ENCODE measurements around the gene CCDC12.

CCDC12 gene

DNA sequence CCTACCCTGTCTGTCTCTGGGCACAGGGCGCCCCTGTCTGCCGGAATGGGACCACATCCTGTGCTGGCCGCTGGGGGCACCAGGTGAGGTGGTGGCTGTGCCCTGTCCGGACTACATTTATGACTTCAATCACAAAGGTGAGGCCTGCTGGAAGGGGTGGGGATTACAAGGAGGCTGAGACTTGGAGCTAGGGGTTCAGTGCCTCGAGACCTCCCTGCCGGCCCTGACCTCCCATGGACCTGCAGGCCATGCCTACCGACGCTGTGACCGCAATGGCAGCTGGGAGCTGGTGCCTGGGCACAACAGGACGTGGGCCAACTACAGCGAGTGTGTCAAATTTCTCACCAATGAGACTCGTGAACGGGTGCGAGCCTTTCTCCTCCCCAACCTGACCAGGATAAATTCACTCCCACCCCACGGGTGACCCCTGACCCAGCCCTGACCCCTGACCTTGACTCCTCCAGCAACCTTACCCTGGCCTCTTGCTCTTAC, 78.7 kb downstream of the CCDC12 start:
- TF ChIP-seq, protein P1, sequence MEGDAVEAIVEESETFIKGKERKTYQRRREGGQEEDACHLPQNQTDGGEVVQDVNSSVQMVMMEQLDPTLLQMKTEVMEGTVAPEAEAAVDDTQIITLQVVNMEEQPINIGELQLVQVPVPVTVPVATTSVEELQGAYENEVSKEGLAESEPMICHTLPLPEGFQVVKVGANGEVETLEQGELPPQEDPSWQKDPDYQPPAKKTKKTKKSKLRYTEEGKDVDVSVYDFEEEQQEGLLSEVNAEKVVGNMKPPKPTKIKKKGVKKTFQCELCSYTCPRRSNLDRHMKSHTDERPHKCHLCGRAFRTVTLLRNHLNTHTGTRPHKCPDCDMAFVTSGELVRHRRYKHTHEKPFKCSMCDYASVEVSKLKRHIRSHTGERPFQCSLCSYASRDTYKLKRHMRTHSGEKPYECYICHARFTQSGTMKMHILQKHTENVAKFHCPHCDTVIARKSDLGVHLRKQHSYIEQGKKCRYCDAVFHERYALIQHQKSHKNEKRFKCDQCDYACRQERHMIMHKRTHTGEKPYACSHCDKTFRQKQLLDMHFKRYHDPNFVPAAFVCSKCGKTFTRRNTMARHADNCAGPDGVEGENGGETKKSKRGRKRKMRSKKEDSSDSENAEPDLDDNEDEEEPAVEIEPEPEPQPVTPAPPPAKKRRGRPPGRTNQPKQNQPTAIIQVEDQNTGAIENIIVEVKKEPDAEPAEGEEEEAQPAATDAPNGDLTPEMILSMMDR (IDR thresholded peaks at IDR 0.05; ENCODE audit: low read depth, low read length, missing control alignments), result no peak
- DNase-seq (ENCODE audit: extremely low read depth, low read depth), result no peak
- no peak overlapping the region for H3K4me3 ChIP-seq (replicated peaks; ENCODE audit: low read depth, low read length)

DNA sequence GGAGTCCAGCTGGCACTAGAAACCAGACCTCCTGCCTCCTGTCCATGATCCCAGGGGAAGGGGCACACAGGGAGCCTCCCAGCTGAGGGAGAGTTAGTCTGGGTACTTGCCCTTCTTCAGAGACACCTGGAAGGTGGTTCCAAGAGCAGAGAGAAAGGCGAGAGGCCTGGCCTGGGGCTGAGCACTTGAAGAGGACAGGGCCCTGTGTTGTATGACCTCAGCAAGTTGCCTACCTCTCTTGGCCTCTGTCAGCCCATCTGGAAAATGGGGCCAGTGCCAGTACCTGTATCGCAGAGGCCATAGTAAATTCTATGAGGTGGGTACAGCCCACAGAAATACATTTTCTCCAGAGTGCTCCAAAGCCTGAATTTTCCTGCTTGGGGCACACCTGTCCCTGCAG, 79.5 kb downstream of the CCDC12 start:
- H3K4me3 ChIP-seq (replicated peaks; ENCODE audit: low read depth, low read length), result no peak overlapping the region
- no peak for DNase-seq (ENCODE audit: extremely low read depth, low read depth)
- TF ChIP-seq, protein P1 (IDR thresholded peaks at IDR 0.05; ENCODE audit: low read depth, low read length, missing control alignments), result no peak

DNA sequence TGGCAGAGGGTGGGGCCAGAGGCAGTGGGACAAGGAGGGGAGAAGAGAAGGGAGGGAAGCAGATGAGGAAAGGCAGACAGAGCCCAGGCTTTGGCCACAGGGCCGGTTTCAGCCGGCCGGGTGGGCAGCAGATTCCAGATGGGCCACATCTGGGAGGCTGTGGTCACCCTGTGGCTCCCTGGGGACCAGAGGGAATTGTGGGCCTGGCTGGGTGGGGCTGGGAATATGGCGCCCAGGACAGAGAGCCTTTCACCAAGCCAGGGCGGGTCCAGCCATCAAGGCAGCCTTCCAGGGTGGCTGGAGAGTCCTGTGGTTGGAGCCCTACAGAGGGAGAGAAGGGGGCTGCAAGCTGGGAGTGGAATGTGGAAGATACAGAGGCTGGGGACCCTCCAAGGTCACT, 80.2 kb downstream of the CCDC12 start:
- TF ChIP-seq, protein P1 (IDR thresholded peaks at IDR 0.05; ENCODE audit: low read depth, low read length, missing control alignments), result no peak
- H3K4me3 ChIP-seq (replicated peaks; ENCODE audit: low read depth, low read length), result no peak overlapping the region
- DNase-seq (ENCODE audit: extremely low read depth, low read depth), result no peak

DNA sequence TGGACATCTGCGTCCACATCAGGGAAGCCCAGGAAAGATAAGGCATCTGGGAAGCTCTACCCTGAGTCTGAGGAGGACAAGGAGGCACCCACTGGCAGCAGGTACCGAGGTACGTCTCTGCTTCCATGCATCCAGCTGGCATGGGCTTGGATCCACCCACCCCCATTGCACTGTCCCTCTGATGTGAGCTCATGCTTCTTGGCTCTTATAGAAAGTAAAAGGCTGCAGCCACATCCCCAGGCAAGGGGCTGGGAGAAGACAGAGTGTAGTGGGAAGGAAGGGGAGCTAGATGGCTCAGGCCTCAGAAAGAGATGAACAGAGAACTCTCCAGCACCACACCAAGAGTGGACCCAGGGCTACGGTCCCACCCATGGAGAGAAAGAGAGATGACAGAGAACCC, 80.8 kb downstream of the CCDC12 start:
- no peak for DNase-seq (ENCODE audit: extremely low read depth, low read depth)
- TF ChIP-seq, protein P1 (IDR thresholded peaks at IDR 0.05; ENCODE audit: low read depth, low read length, missing control alignments), result no peak
- no peak overlapping the region for H3K4me3 ChIP-seq (replicated peaks; ENCODE audit: low read depth, low read length)

DNA sequence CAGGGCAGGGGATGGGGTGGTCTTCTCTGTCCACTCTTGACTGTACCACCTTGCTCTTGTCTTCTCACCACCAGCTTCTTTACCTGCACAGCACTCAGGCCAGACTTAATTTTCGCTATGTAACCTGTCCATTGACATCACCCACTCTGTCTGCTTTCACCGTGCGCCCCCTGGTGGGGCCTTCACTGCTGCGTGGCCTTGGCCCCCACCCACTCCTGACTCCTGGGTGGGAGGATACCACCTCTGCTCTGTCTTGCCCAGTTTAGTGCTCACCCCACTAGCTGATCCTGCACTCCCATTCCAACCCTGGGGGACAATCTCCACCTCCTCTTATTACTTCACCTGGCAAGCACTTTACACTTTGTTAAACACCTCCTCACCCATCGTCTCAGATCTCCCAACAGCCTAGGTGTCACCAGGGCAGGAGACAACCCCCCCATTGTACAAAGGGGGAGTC, 81.3 kb downstream of the CCDC12 start:
- H3K4me3 ChIP-seq (replicated peaks; ENCODE audit: low read depth, low read length), result no peak overlapping the region
- DNase-seq (ENCODE audit: extremely low read depth, low read depth), result no peak
- TF ChIP-seq, protein P1 (IDR thresholded peaks at IDR 0.05; ENCODE audit: low read depth, low read length, missing control alignments), result peak; percentile 93

DNA sequence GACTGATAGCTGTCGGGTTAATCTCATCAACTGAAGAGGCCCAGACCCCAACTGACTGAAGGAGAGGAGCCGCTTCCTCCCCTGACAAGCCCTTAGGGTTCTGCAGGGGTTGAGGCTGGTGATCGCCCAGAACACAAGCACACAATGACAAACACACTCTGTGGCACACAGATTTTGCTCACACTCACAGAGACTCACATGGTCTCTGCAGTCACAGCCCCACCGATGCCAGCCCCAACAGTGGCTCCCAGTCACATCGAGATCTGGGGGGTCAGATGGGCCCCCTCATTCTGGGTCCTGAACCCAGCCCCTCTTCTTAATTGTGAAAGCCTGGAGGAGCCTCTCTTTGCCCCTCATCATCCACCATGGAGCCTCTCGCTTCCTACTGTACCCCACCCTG, 82.3 kb downstream of the CCDC12 start:
- DNase-seq (ENCODE audit: extremely low read depth, low read depth), result no peak
- H3K4me3 ChIP-seq (replicated peaks; ENCODE audit: low read depth, low read length), result no peak overlapping the region
- TF ChIP-seq, protein P1 (IDR thresholded peaks at IDR 0.05; ENCODE audit: low read depth, low read length, missing control alignments), result no peak

DNA sequence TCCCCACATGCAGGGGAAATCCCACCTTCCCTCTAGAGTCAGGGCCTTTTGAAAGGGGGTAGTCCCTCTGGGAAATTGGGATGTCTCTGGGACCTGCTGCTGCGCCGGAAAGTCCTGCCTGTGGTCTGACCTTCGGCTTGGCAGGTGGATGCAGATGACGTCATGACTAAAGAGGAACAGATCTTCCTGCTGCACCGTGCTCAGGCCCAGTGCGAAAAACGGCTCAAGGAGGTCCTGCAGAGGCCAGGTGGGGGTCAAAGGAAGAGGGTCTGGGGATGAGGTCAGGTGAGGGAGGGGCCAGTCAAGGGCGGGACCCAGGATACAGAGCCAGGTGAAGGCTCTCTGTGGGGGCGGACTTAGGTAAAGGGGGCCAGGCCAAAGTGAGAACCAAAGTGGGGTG, 82.8 kb downstream of the CCDC12 start:
- TF ChIP-seq, protein P1 (IDR thresholded peaks at IDR 0.05; ENCODE audit: low read depth, low read length, missing control alignments), result no peak
- no peak for DNase-seq (ENCODE audit: extremely low read depth, low read depth)
- no peak overlapping the region for H3K4me3 ChIP-seq (replicated peaks; ENCODE audit: low read depth, low read length)
